DMS153 treated with DMSO at 0.1 percent for 48 hours (cell line): ENCODE results near the gene TRIM67.
"Not testable (repeated sequence)": the region's sequence is repeated elsewhere in the genome, so short reads cannot be mapped to it uniquely, and the experiment has no call there.

Source experiments
- DNase-seq: peaks from one replicate; lab custom pipeline; 2025; ENCODE audit not compliant: unreplicated experiment; lab: John Stamatoyannopoulos, UW

Gene TRIM67

DNA sequence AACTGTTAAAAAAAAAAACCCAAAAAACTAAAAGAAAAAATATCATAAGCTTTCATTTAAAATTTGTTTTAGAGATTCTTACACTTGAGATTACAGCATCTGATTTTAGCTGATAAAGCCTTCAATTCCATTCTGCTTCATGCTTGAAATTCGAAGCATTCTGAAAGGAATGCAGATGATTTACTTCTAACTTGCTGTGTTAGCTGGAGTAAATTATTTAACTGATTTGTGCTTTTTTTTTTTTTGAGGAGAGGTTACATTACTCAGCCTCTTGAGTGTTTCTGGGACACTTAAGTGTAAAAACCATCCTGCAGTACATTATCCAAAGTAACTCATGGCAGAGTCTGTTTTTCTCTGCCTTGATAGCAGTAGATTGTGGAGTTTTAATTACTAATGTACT is 4.5 kb upstream of the TRIM67 start:
- DNase-seq = no peak

GRCh38 chr1:231158141-231158540 is 3.7 kb upstream of the TRIM67 start:
- not testable (repeated sequence) for DNase-seq

GRCh38 chr1:231159202-231159962 is 2.5 kb upstream of the TRIM67 start:
- DNase-seq = no peak

DNA sequence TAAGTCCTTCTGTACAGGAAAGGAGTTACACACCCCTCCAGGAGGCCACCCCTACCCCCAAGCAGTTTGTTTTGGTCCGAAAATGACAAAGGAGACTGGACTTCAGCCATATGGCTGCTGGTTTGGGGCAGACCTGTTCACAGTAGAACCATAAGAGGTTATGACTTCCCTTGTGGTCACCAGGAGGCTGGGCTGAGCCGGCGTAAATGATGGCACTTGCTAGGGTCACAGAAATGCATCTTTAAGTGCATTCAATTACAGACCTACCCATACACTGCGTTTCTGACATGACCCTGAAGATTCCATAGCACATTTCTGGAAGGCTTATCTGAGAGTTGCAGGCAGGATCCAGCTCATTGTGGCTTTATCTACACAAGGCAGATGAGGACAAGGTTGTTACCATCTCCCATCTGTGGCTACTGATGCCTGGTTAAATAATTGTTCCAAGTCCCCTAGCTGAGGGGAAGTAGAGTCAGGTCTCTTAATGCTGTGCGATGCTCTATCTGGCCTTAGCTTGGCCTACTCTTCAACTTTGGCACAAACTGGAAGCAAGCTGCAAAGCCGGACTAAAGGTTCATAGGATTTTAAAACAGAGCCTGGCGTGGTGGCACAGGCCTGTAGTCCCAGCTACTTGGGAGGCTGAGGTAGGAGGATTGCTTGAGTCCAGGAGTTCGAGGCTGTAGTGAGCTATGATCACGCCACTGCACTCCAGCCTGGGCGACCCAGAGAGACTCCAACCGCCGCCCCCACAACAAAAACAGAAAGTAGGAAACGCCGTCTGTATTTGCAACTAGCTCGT is 1.7 kb upstream of the TRIM67 start:
- no peak for DNase-seq

DNA sequence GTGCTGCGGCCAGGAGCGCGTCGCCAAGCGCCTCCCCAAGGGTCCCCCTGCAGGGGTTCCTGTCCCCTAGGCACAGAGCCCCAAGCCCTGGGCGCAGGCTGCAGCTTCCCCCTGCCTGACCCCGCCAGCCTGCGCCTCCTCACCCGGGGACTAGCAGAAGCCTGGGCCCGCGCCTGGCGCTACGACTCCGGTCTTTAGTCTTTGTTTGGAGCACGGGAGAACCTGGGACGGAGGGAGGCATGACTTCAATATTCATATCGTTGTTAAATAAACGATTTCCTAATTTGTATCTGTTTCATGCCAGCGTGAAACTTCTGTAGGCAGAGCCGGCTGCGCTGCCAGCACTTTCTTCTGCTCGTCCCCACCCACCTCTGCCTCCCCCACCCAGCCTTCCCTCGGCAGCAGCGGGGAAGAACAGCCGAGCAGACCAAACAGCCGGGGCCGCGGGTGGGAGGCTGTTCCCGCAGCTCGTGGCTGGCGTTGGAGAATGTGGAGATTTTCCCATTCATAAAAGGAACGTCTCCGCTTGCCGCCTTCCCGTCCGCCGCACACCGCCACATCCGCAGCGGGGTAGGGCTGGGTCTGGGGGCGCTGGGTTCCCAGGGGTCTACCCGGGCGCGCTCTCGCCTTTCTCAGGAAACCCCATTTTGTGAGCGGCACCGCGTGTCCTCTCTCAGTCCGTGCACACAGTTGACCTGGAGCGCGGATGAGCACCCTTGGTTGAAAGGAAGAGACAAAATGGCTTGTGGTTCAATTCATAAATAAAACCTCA is 777 bp upstream of the TRIM67 start:
- DNase-seq = no peak

DNA sequence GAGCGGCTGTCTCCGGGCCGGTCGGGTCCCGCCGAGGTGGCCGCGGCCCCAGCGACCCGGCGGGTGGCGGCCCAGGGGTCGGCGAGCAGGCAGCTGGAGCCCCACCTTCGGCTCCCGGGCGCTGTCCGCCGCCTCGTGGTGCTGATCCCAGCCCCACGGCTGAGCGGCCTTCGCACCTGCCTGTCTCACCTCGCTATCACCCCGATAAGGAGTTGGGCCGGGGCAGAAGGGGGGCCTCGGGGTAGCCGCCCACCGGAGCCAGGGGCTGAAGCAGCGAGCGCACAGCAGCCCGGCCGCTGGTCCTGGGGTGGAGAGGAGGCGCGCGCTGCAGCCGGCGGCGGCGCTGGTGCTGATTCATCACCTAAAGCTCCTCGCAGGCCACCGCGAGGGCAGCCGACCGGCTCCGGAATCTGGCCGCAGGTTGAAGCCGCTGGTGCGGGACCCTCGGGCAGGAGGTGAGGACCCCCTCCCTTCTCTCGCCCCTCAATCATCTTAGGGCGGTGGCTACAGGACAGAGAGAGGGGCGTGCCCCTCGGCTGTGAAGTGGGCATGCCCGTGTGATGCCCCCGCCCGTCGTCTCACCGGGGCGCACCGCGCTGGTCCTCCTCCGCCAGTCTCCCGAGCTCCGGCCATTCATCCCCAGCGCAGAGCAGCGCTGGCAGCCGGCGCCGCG is 575 bp downstream of the TRIM67 start:
- peak; percentile 43 for DNase-seq

DNA sequence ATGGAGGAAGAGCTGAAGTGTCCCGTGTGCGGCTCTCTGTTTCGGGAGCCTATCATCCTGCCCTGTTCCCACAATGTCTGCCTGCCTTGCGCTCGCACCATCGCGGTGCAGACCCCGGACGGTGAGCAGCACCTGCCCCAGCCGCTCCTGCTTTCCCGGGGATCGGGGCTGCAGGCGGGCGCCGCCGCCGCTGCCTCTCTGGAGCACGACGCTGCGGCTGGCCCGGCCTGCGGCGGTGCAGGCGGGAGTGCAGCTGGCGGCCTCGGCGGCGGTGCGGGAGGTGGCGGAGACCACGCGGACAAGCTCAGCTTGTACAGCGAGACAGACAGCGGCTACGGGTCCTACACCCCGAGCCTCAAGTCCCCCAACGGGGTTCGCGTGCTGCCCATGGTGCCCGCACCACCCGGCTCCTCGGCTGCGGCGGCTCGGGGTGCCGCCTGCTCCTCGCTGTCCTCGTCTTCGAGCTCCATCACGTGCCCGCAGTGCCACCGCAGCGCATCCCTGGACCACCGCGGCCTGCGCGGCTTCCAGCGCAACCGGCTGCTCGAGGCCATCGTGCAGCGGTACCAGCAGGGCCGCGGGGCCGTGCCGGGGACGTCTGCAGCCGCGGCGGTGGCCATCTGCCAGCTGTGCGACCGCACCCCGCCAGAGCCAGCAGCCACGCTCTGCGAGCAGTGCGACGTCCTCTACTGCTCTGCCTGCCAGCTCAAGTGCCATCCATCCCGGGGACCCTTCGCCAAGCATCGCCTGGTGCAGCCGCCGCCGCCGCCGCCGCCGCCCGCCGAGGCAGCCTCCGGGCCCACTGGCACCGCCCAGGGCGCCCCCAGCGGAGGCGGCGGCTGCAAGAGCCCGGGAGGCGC is 1.3 kb downstream of the TRIM67 start:
- DNase-seq = no peak

GRCh38 chr1:231163830-231164427 is 2.1 kb downstream of the TRIM67 start:
- DNase-seq = no peak

DNA sequence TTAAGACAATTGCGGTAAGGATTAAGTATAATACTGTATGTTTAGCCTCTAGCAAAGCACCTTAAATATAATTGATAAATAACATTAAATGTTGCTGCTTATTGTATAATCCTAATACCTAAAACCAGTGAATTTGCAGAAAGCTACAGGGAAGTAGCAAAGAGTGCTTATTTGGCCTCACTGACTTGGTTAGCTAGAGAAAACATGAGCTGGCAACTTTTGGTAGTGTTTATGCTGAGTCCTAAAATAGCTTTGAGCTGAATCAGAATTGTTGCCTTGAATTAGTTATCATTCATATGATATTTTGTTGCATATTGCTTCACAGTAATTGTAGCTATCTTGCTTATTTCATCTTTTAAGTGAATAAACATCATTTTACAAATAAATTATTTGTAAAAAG is 3.5 kb downstream of the TRIM67 start:
- no peak for DNase-seq

- DNase-seq = no peak
Measured at GRCh38 chr1:231166398-231166797, 4.5 kb downstream of the TRIM67 start.

- DNase-seq = no peak
Measured at GRCh38 chr1:231170875-231171274, 9.0 kb downstream of the TRIM67 start.

- no peak for DNase-seq
Measured at GRCh38 chr1:231171623-231172197, 9.9 kb downstream of the TRIM67 start.

DNA sequence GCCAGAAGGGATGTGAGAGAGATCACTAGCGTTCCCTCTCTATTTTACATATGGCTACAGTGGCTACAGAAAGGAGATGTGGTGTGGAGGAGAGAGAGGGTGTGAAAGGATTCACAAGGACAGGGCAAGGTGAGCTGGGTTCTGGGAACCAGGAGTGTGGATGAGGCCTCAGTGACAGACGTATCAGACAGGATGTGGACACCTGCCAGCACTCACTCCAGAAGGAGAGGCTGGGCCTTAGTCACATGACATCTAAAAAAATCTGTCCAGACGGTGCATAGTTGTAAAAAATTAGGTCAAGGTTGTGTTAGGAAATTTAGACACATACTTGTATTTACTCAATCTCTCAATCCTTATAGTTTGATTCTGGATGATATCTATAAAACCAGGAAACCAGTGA is 10.6 kb downstream of the TRIM67 start:
- no peak for DNase-seq

DNA sequence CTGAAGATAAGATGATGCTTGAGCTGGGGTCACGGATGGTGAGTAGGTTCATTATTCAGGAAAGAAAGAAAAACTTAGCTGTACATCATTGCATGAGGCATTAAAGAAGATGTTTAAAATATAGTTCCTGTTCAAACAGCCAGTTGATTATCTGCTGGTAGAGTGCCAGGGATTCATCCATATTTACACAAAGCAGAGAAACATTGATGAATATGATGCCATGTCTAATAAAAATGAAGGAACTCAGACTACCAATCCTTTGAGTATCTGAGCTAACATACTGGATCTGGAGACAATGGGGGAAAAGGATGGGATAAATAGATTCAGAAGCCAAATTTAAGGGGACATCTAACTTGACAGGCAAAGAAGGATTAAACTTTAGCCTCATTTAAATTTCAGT is 14.6 kb downstream of the TRIM67 start:
- no peak for DNase-seq

DNA sequence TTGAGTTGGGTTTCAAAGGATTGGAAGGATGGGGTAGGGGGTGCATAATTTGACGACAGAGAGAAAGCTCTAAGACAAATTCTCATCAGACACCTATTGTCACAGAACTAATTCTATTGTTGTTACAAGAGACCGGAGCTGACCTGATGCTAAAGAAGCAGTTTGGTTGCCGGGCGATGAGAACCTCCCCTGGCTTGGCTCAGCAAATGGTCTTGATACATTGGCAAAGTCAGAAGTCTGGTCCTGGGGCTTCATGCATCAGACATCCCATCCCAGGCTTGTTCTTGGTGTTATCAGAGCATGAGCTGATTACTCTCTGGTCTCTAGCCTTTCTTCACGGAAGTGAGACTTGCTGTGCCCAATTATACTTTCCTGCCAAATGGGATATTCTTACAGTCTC is 15.4 kb downstream of the TRIM67 start:
- no peak for DNase-seq

GRCh38 chr1:231177936-231178335 is 16.1 kb downstream of the TRIM67 start:
- DNase-seq = no peak

GRCh38 chr1:231178970-231179369 is 17.1 kb downstream of the TRIM67 start:
- DNase-seq = no peak

DNA sequence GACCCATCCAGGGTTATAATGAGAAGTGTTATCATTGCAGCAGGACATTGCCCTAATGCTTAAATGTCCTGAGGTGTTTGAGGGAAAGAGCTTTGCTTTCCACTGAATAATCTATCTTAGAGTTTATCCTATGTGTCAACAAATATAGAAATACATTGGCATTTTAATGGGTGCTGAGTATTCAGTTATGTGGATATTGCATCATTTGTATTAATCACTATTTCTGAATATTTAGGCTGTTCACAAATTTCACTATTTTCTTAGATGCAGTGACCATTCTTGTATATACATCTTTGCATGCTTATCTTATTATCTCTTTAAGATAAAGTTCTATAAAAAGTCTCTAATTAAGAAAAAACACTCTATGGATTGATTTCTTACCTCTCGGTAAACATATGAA is 18.2 kb downstream of the TRIM67 start:
- DNase-seq = no peak

- DNase-seq = no peak
Measured at GRCh38 chr1:231181271-231181670, 19.4 kb downstream of the TRIM67 start.
